ENCODE results near the gene NAA80.

NAA80 gene

DNA sequence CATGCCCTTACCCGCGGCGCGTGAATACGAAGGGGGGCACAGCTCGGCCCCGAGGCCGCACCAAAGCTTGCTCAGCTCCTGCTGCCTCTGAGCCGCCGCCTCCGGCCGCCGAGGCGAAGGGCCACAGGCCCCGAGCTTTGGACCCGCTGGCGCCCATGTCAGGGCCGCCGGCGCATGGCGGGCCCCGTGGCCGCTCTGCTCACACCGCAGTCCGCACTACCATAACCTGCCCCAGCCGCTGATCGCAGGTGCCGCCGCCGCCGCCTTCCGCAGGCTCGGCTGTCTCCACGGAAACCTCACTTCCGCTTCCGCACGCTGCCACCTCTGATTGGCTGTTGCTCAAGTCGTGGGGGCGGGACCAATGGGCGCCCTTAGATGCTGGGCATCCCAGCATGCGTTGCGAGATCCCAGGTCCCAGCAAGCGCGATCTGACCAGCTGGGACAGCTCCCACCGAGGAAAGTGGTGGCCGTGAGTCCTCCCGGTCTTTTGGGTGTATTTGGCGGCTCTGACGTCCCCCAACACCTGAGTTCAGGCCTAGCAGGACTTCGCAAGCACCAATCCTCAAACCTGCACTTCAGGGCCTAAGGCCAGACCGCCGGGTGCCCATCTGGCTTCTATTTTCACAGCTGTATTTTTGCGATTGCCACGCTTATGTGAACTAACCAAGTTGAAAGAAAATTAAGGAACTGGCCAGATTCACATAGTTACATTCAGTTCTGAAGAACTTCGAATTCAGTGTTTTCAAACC, 28.9 kb upstream of the NAA80 start, which contains the start of gene TUSC2:
TSS of gene TUSC2 (minus strand) at position 281 of the 749 bp plus-strand sequence. CDS start at position 157, 124 bp downstream.
- peak; percentile 97 for DNase-seq

DNA sequence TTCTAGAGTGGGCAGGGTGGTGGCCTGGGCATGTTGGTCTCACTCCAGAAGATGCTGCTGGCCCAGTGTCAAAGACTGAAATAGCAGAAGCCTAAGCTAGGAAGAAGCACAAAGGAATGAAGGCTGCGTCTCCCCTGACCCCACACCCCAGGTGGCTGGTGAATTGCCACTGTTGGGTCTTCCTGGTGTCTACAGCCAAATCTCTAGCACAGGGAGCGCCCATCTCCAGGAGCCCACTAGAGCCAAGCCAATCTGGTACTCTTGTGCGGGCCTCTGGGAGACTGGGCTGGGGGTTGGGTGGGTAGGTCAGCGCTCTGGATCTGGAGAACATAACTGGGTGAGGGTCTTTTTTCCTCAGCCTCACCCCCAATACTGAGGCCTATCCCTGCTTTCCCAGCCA, 27.9 kb upstream of the NAA80 start:
- DNase-seq: no peak

GRCh38 chr3:50326182-50326541, 27.0 kb upstream of the NAA80 start:
- DNase-seq: no peak

DNA sequence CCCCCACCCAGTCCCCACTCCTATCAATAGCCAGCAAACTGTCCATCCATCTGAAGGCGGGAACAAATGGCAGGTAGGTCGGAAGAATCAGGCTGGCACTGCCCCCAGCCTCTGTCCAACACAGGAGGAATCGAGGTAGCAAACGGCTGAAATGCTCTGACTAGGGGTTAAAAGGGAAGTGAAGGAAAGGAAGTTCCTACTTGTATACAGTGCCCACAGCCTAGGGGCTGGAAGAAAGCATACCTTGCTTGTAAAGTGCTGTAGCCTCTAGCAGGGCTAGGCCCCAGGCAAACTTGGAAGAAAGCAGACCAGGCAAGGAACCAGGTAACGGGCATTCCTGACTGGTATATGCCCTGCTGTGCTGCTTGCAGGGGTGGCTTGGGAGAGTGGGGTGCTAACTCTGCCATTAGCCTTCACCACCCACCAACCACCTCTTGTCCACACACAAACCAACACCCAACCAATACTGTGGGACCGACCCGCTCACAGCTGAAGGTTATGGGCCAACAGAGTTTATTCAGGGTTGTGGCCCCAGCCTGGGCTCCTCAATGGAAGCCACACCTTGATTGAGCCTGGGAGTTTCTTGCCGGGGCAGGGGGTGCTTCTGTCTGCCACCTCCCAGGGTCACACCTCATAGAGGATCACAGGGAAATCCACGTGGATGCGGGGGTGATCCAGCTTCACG, 26.4 kb upstream of the NAA80 start:
- no peak for DNase-seq

- DNase-seq: no peak
Observed at GRCh38 chr3:50325113-50325480, 25.9 kb upstream of the NAA80 start.

- peak; percentile 71 for DNase-seq
Observed at GRCh38 chr3:50324351-50325112, 25.3 kb upstream of the NAA80 start.

DNA sequence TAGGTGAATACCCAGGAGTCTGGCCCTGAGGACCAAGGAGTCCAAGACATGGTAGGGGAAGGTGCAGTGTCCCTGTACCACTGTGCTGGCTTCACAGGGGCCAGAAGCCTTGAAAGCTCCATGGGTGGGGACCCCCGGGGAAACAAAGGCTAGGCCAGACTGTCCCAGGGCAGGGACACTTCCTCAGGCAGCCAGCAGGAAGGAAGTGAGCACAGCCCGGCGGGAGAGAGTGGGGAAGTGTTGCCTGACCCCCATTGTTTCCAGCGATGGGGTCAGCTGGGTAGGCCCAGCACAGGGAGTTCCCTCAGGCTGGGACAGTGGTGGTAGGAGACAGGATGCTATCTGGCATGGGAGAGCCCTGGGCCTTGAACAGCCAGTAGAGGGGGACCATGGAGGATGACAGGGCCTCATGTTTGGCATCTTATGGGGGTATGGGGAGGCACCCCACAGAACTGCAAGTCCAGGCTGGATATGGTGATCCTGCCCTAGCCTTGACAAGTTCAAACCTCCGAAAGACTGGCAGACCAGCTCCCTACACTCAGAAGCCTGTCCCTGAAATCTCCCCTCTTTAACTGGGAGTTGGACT, 24.5 kb upstream of the NAA80 start:
- DNase-seq: no peak

- no peak for DNase-seq
Observed at GRCh38 chr3:50323092-50323600, 23.9 kb upstream of the NAA80 start.

- no peak for DNase-seq
Observed at GRCh38 chr3:50322386-50323091, 23.3 kb upstream of the NAA80 start, which contains the start of gene HYAL2. Gene HYAL2, minus strand, starts transcription at chr3:50322745. Its CDS starts 2,256 bp downstream, at chr3:50320489.

- no peak for DNase-seq
Observed at GRCh38 chr3:50322115-50322385, 22.8 kb upstream of the NAA80 start.

DNA sequence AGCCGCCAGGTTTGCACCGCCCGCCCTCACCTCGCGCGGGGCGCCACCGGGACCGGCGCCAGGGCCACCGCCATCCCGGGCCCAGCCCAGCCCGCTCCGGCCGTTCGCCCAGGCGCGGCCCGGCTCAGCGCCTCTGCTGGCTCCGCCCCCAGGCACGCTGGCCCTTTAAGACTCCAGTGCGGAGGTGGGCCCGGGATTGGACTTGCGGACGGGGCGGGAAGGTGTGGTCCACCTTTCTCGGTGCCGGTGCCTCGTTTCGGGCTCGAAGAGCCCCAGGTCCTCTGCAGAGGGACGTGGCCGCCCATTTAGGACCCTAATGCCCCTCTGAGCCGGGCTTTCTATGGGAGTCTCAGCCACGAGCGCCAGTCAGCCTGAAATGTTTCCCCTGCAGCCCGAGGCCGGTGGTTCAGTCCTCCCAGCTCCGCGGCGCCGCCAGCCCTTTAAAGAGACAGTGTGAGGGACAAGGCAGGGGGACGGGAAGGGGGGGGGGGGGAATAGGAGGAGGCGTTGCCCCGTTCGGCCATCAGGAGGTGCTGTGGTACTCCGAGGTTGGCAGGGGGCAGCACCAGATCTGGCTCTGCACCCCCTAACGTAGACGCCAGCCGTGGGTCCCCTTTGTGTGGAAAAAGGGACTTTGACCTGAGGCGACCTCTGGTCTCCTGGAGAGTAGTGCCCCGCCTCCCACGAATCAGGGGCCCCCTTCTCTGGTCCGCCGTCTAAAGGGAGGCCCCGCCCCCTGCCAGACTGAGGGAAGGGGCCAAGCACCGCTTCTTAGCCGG, 22.3 kb upstream of the NAA80 start:
- peak; percentile 89 for DNase-seq

- DNase-seq: peak; percentile 71
Observed at GRCh38 chr3:50320853-50321335, 21.7 kb upstream of the NAA80 start.

DNA sequence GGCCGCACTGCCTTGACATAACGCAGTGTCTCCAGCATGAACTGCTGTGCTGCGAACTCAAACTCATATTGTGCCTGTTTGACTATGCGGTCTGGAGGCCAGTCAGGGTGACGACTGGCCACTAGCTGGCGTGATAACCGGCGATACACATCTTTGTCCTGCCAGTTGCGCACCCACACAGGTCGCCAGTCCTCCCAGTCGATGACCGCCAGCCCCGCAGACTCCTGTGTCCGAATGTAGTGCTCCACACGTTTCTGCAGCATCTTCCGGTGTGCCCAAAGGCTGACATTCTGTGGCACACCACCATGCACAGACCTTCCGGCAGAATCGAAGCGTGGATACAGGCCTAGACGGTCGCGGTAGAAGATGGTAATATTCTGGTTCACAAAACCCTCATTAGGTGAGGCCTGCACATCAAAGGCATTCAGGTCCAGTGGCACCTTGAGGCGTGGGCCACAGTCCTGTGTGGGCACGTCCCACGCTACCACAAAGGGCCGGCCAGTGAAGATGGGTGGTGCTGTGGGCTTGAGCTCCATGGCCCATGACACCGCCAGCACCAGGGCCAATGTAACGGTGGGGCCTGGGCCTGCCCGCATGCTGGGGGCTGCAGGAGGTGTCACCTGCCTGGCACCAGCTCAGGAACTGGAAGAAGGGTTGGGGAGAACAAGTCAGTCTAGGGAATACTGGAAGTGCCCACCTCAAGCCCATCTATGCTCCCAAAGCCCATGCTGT, 20.9 kb upstream of the NAA80 start:
- DNase-seq: no peak

GRCh38 chr3:50319181-50319893, 20.1 kb upstream of the NAA80 start:
- DNase-seq: no peak

DNA sequence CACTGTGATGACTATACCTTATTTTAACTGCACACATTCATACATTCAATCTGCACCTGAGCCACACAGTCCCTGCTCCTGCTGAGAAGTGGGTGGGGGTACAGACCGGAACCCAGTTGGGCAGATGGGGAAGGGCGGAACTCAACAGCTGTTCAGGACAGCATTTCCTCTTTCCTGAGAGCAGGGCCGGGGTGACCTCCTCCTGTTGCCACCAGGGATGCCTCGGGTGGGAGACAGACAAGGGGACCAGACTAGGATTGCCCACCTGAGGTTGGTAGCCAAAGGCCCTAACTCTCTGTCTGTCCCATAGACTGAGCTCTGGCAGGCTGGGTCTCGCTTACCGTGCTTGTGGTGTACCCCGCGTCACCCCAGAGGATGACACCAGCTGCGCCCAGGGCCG, 19.4 kb upstream of the NAA80 start:
- DNase-seq: no peak

DNA sequence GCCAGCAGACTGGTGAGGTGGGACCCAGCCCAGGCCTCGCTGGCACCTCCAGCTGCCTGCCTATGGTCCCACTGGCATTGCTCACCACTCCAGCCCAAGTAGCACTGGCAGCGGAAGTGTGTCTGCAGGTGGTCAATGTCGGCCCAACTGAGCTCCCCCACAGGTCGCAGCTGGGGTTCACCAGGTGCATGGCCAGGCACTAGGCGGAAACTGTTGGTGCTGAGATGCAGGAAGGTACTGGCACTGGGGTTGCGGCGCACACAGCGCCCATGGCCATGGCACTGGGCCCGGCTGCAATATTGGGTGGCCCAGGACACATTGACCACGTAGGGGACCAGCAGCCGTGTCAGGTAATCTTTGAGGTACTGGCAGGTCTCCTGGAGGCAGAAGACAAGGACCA, 19.0 kb upstream of the NAA80 start:
- DNase-seq: no peak

DNA sequence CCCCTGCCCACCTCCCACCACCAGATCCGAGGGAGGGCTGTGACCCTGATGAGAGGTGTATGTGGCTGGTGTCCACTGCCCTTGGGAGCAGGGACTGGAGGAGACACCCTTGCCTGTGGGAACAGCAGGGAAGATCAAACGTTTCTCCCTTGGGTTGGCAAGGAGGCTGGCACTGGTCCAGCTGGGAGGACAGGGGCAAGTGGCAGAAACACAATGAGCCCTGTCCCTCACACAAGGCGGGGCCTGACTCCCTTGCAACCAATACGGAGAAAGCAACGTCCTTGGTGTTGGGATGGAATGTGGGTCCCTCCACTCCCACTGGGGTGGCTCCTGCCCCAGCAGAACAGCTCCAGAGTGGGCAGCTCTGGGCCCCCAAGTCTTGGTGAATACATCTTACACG, 18.1 kb upstream of the NAA80 start:
- no peak for DNase-seq

GRCh38 chr3:50316657-50317242, 17.5 kb upstream of the NAA80 start:
- peak; percentile 72 for DNase-seq

DNA sequence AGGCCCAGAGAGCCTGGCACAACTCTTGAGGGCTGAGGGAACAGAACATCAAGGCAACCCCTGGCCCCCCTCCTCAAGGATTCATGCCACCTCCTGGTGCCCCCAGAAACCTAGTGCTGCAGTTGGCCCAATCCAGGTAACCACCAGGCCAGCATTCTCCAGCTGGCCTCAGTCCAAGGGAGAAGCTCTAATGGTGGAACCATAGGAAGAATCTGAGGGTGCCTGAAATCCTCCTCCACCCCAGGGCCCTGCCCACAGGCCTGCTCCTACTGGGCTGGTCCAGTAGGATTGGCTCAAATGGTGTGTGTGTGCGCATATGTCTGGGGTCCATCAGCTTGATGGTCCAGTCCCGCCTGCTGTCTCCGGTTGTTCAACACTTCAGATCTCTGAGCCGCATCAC, 15.6 kb upstream of the NAA80 start:
- no peak for DNase-seq

- DNase-seq: no peak
Observed at GRCh38 chr3:50314342-50314741, 15.1 kb upstream of the NAA80 start.
